Heart left ventricle (tissue), 13 donors: Measurements from ENCODE around the gene ACKR1.

ENCODE experiments used
- POLR2A ChIP-seq, 2 donors: fragments of 450-650 bp; IDR thresholded peaks; one replicate each; pipeline ENCODE4 v1.6.1; 2017; ENCODE audit warnings: antibody characterized with exemption in 2 of 2, mild to moderate bottlenecking in 2 of 2, moderate library complexity in 2 of 2
- TF ChIP-seq, protein P1 (sequence below), 12 donors: fragments of 200-600 bp; sonication (generic) in 4 of 12; IDR thresholded peaks; one replicate each; pipeline versions ENCODE4 v1.5.0 to v1.8.0; 2018 to 2022; ENCODE audit warnings: antibody characterized with exemption in 12 of 12, mild to moderate bottlenecking in 5 of 12
- donor health status: ischemic (EF 13 %, LVEDD 7.1; RV severe dilation, severe dysfunction).
- donor health status: DM: no; HTN: yes; CAD: no.
- donor health status: DM: no; HTN: no; CAD: no.
- donor health status: ischemic (EF 25% LVEDD 6.9; RV normal size, moderate dysfunction).
- donor health status: ischemic (EF 25% LVEDD 5.7; RV mildly dilated, moderate dysfunction).
- donor health status: ischemic (EF 35%, LVEDD 5.7; RV mildly dilated, moderate dysfunction).
- donor health status: nonischemic (EF 11% LVEDD 7.7; RV severe dilation, severe dysfunction).
- donor health status: DM: yes; HTN: yes; CAD: no.
- donor health status: PGD.
- donor health status: ischemic (EF 29% LVEDD 5.4; RV normal size, mild dysfunction).
- donor health status: nonischemic (EF 23%, LVEDD 6.1; RV moderate dilation, normal function).

DNA sequence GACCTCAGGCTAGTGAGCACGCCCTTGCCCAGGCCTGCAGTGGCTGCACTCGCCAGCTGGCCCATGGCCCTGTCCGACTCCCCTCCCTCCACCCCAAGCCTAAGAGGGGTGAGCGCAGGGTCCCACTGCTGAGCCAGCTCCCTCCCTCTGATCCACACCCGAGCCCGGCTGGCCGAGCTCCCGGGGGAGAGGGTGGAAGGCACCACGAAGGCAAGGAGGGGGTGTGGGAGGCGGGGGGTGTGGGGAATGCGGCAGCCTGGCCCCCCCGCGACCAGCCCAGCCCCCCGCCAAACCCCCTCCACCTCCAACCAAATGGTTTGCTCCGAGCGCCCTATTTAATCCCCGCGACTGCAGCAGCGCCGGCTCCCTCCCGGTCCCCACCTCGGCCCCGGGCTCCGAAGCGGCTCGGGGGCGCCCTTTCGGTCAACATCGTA is 33.4 kb upstream of the ACKR1 start, which contains the start of gene CADM3:
- TF ChIP-seq, protein P1, sequence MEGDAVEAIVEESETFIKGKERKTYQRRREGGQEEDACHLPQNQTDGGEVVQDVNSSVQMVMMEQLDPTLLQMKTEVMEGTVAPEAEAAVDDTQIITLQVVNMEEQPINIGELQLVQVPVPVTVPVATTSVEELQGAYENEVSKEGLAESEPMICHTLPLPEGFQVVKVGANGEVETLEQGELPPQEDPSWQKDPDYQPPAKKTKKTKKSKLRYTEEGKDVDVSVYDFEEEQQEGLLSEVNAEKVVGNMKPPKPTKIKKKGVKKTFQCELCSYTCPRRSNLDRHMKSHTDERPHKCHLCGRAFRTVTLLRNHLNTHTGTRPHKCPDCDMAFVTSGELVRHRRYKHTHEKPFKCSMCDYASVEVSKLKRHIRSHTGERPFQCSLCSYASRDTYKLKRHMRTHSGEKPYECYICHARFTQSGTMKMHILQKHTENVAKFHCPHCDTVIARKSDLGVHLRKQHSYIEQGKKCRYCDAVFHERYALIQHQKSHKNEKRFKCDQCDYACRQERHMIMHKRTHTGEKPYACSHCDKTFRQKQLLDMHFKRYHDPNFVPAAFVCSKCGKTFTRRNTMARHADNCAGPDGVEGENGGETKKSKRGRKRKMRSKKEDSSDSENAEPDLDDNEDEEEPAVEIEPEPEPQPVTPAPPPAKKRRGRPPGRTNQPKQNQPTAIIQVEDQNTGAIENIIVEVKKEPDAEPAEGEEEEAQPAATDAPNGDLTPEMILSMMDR (IDR thresholded peaks at IDR 0.05) = no peak
- TF ChIP-seq POLR2A (IDR thresholded peaks at IDR 0.05) = no peak
